CD1c-positive myeloid dendritic cell (primary cell): ENCODE measurements around the gene KRT6A.

Experiments
- DNase-seq: peaks from one replicate; pipeline ENCODE4 v3.0.0-alpha.2; 2016; ENCODE audit errors: extremely low spot score

Gene KRT6A

DNA sequence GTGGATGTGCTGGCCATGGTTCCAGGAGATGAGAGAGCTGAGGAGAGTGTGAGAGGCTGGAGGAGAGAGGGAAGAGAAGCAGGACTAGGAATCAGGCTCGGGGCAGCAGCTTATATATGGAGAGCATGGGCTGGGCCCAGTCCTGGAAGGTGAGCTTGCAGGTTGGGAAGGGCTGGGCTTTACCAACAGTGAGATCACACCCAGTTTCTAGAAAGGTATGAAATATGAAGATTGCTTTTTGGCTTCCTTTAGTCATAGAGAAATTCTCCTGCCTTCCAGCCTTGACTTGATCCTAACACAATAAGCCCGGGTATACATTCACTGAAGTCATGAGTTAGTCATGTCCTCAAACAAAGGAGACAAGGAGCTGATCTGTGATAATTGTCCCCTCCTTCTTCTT is at the start of gene KRT6A:
Gene KRT6A, minus strand, starts transcription at position 86 of the 400 bp plus-strand sequence. Its CDS starts 69 bp downstream, at position 17.
- no peak for DNase-seq

DNA sequence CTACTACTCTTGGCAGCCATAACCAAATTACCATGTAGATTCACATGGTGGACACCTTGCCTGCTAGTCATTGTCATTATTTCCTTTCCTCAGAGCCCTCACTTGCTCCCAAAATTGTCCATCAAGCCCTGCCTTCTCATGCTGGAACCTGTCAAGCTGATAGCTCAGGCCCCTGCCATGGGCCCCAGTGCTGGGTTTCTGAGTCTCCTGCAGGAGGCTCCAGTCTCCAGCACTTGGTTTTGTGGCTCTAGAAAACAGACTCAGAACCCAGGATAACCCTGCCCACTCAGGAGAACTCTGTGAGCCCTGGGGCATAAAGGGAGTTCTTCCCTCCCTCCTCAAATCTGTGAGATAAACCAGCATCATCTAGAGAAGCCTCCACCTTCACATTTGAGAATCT is 49.1 kb upstream of the KRT6A start:
- no peak for DNase-seq

DNA sequence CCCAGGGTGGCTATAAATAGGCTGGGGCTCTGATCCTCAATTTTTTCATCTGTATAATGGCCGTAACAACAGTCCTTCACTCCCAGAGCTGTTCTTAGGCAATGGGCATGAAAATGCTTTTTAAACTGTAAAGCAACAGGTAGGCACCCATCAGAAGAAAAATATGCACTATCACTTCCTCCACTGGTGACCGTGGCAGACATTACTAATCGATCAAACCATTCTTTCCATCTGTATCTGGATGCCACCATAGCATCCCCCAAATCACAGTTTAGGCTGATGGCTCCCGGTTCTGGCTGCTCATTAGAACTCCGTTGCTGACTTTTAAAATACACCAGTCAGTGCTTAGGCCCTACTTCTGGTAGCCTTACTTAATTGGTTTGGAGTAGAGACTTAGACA is 48.7 kb upstream of the KRT6A start:
- DNase-seq = no peak

DNA sequence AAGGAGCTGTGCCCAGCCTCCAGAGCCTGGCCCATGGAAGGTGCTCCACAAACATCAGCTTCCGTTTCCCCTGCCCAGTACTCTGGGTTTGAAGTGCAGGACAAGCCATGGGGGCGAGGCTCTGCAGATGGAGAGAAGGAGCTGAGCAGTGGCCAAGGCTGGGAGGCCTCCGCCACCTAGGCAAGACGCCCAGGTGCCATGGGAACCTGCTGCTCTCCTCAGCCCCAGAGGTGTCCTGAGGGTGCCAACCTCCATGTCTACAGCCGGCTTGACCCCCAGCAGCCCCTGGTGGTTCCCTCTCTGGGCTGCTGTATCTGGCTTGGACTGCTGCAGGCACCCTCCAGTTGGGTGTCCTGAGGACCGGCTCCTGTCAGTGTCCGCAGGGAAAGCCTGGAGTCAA is 47.5 kb upstream of the KRT6A start:
- DNase-seq = no peak

DNA sequence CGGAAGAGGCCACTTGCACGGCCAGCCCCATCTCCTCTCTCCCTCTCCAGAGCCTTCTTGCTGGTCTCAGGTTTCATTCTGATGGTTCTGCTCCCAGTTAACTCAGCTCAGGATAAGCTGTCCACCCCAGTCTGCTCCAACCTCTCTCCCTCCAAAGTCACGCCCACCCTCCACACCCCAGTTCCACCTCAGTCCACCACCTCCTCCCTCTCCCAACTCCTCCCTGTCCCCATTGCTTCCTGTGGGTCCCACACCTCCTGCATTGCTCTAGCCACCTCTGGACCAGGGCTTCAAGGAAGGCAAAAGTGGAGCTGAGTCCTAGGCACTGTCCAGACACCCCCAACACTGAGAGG is 46.7 kb upstream of the KRT6A start:
- DNase-seq = no peak

DNA sequence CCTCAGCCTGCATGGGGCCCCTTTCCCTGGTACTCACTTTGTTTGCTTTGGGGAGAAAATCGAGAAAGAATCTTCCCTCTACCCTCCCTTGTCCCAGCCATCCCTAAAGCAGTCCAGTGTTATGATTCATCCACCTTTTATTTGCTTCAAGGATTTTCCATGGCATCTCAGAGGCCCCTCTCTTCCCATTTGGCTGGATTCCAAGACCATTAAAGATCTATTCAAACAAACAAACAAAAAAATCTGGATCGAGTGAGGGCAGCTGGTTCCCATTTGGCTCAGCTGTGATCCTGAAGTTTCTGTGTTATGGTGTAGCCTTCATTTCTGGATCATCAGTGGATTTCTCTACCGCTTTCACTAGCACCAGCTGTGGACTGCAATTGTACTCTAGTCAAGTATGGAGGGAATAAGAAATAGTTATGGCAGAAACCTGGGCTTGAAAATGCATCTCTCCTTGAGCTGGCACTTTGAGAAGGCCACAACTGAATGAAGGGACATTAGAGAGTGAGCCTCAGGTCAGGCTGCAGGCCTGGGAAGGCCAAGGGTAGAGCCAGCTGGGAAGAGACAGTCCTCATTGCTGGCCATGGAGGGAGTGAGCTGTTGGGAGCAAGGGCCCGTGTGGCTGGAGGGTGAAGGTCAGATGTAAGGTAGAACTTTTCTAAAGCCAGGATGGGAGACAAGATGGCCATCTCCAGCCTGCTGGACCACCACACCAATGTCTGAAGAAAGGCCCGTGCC is 46.2 kb upstream of the KRT6A start:
- DNase-seq = no peak

DNA sequence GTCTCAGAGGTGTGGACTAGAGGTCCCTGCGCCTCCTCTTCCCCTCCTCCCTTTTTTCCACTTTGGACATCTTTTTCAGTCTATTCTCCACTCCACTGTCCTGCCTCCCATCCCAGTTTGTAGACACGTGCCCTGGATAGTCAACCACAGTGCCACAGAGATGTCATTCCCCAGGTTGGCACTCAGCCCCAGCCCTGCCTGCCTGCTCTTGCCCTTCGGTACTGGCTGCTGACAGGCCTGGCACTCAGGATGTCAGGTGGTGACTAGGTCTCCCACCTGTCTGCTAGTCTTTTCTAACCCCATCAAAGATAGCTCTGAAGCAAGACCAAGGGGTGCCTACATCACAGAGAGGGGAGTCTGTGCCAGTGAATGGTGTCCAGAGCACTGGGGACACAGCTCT is 44.0 kb upstream of the KRT6A start:
- no peak for DNase-seq

DNA sequence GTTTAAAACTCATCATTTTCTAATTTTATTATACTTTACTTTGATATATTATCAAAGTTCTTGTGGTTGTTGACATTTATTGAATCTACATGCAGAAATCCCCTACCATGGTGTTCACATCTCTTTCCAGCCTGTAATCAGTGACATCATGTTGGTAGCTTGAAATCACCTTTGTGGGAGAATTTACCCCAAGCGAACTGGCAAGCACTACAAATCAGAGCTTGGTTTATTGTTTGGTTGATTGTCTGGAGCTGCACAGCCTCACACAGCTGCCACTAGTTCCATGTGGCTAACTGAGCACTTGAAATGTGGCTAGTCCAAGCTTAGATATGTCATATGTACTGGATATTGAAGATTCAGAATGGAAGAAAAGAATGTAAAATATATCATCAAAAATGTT is 42.5 kb upstream of the KRT6A start:
- no peak for DNase-seq

DNA sequence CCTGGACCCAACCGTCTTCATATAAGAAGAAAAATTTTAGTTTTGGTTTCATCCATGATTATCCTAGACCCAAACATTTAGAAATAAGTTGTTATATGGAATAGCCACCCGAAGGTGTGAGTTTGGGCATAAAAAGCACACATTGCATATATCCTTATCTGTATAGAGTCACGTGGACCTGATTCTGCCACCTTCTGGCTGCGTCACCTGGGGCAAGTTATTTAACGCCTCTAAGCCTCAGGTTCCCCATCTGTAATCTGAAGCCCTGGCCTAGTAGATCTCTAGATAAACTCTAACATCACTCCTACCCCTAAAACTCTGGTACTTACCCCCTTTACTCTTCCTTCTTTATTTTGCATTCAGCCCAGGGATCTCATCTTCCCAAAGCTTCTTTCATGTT is 41.4 kb upstream of the KRT6A start:
- no peak for DNase-seq

DNA sequence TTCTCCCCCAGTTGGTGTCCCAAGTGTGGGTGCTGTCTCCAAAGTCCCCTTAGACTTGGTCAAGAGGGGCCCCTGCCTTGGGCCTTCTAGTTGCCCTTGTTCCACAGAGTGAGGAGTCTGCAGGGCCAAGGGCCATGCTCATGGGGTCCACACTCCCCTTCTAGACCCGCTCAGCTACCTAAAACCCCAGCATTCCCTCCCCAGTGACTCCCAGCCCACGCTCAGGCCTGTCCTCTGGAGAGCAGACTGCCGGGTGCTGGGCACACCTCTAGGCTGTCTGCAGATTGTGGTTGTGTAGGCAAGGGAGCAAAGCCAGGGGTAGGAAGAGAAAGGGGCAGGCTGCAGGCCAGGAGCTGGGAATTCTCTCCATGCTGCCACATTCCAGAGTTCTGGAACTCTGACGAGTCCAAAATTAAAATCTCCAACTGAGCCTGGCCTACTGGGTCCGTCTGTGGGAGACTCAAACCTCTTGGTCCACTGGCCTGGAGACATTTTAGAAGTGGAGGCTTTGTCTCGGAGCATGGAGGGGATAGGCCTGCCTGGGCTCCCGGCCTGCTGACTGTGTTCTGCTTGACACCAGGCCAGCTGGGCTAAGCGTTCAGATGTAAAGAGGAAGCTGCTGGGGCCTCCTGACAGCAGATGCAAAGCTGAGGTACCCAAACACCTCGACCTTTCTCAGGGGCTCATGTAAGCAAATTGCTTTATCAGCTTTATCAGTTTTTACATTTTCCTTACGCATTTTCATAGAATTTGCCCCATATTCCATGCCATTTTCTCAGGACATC is 40.8 kb upstream of the KRT6A start:
- no peak for DNase-seq

DNA sequence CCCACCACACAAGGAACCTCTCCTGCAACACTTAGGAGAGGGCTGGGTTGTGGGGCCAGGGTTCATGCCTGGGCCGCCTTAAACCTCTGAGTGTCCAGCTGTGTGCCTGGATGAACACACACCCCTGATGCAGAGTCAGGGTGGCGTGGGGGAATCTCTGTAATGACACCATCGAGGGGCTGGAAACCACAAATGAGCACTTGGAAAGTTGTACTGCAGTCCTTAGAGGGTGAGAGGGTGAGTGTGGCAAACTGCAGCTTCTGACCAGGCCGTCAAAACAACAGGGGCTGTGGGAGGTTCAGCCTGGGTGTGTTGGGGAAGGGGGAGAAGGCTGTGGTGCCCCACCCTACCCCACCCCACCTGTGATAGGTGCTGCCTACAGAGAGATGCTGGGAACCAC is 39.6 kb upstream of the KRT6A start:
- no peak for DNase-seq

DNA sequence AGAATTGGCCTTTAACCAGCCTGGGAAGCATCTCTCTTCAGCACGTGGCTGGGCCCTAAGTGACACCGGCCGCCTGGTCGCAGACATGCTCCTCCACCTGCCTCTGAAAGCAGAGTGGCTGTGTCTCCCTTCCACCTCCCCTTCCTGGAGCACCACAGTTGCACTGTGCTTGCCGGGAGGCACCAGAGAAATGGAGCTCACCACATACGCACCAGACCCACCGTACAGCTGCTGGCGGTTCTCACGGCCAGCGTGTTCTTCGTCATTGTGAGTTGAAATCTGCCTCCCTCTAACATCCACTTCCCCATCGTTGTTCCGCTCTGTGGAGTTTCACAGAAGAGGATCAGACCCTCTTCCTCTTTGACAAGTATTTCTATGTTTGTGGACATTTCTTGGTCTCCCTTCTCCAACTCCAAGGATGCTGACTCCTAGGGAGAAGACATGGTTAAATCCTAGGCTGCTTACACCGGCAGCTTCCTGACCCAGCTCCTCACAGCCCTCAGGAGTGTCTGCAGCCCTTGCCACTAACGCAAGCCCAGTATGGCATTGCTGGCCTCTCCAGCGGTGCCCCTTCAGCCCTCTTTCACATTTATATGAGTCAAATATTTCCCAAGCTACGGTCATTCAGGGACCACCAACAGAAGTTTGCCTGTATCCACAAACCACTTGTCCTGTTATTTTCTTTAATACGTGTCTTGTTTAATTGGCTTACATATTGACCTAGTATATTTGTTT is 38.7 kb upstream of the KRT6A start:
- DNase-seq = peak; percentile 85

DNA sequence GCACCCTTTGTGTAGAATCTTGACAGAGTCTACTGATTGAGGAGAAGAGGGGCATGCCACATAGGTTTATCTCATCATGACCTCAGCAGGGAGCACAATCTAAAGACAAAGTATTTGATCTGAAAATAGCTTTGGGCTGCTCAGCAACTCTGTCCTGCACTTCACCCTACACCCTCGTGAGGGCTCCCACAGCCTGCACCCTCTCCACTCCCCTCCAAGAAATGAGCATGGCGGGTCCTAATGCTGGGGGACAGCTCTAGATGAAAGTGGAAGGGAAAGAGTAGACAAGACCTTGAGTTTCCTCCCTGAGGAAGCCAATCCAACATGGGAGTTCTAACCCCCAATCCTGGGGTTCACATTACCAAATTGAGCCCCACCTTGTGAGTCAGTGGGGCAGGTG is 37.8 kb upstream of the KRT6A start:
- DNase-seq = no peak

DNA sequence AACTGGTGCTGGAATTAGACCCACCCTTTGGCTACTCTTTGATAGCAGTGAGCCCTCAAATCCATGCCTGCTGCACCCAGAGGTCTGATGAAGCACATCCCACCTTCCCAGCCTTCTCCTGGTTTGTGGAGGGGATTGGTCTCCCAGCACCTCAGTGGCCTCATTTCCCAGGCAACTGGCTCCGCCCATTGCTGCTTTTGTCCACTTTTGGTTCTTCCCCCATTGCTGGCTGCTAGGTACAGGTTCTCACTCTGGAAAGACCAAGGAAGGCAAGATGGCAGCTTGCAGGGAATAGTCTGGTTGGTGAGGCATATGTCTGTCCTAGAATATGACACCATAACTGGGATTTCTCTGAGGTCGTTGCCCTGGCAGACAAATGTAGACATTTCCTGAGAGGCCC is 37.3 kb upstream of the KRT6A start:
- no peak for DNase-seq

DNA sequence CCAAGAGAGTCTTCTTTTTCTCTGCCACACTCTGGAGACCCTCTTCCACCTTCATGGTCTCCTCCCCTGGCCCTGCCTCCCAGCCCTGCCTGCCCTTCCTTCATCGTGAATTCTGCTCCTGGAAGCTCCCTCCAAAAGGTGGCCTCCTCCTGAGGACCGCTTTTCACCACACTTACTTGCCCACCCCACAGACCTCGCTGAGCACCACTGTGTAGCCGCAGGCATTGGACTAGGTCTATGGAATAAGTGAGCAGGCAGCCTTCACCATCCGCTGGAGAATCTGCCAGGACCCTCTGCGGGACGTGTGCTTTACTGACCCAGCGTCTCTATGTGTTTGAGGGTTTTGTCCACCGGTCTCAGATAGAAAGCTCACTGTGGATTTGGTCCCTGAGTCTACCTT is 36.8 kb upstream of the KRT6A start:
- no peak for DNase-seq

DNA sequence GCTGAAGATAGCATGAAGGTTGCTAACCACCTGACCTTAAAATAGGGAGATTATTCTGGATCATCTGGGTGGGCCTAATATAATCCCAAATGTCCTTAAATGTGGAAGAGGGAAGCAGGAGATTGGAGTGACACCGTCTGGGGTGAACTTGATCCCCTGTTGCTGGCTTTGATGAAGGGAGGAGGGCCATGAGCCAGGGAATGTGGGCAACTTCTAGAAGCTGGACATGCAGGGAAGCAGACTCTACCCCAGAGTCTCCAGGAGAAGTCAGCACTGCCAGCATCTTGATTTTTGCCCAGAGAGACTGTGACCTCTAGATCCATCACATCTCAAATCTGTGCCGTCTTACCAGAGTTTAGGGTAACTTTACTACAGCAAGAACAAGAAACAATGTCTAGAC is 36.4 kb upstream of the KRT6A start:
- DNase-seq = no peak

DNA sequence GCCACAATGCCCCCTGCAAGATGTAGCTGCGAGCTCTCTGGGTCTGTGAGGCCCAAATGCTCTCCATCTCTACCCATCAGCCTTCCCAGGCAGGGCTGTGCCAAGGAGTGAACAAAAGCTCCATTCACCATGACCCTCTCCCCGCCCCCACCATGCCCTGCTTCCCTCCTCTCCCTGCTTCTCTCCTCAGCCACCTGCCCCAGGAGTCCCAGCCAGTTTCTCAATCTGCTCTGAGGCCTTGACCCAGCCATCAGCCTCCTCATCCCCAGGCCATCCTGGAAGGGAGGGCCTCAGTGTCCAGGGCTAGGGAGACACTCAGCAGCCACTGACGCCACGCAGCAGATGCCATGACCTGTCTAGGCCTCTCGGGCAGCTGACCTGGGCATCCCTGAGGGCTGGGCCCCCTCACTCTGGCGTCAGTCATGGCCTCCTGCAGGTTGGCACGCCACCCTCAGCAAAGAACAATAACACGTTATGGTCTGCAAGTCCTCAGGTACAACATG is 35.6 kb upstream of the KRT6A start:
- DNase-seq = no peak

DNA sequence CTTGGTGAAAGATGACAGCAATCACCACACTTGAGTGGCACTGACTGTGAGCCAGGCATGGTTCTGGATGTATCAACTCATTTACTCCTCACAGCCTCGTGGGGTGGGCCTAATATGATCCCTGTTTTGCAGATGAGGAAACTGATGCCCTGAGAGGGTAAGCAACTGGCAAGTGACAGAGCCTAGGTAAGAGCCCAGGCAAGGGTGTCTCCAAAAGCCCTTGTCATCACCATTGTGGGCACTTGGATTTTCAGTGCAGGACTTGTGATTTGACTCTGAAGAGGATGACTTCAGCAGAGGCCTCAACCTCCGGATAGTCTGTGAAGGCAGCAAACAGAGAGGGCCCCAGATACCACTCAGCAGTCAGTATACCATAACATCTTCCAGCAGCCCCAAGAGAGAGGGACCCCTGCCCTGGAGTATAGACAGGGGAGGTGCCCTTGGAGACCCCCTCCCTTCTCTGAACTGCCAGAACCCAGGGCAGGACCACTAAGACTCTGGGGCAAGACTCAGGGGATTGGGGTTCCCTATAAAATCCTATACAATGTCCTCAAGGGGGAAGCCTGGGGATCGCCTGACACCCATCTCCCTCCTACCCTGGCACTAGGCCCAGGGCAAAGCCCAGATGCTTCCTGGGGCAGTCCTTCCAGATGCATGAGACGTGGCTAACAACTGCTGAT is 34.2 kb upstream of the KRT6A start:
- no peak for DNase-seq

DNA sequence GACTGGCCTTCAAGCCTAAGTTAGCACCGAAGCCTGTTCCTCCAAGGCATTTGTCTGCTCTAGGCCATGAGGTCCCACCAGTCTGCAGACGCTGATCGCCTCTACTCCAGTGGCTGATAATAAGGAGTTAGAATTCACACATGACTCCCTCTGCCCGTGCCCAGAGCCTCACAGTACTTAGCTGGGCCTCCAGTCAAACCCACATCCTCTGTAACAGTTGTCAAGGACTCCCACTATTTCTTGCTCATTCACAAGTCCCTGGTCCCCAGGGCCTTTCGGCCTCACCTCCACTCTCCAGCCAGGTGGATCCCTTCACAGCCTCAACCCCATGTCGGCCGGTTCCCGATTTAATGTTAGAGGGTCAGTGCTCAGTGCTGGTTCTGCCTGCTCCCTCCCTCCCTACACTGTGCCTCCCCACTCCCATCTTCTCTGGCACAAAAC is 33.5 kb upstream of the KRT6A start:
- no peak for DNase-seq

DNA sequence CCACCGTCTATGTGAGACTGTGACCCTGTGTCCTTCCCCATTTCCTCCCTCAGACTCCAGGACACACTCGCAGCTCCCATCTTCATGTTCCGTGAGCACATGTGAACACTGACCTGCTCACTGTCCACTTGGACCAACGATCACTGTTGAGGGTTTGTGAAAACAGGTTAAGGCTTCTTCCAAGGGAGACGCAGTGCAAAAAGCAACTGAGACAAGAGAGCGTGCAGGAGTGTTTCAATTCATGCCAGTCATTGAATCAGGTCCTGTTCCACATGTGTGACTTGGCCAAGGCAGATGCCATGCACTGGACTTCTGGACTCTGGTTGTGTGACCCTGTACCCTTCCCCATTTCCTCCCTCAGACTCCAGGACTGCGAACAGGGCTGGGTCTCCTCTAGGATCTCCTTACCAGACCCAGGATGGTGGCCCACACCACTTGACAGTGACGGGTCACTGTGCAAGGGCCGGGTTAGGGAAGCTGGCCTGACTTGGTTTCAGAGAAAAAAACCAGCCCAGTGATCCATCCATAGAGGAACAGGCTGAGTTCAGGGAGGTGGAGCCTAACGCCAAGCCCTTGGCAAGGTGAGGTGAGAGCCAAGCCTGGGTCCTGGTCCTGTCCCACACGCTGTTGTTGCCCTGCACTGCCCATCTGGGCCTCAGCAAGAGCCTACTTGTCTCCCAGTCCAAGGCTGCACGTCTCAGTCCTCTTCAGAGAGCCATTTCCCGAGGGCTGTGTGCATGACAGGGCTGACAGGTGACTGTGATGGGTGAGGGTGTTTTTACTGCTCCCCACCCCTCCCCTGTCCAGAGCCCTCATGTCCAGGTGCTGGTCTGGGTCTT is 32.8 kb upstream of the KRT6A start:
- no peak for DNase-seq
